22Rv1 (cell line): Measurements from ENCODE around the gene TMEM208.
A peak's percentile ranks its signal among the peaks of the same experiment; 100 is the strongest.

Experiments
- CTCF ChIP-seq: fragments of 450-650 bp; IDR thresholded peaks from 2 replicates; pipeline ENCODE4 v1.5.1; 2017; ENCODE audit warnings: mild to moderate bottlenecking
- ZFX ChIP-seq: fragments of 450-650 bp; IDR thresholded peaks from 2 replicates; pipeline ENCODE4 v1.6.1; 2017; ENCODE audit warnings: antibody characterized with exemption, borderline replicate concordance

DNA sequence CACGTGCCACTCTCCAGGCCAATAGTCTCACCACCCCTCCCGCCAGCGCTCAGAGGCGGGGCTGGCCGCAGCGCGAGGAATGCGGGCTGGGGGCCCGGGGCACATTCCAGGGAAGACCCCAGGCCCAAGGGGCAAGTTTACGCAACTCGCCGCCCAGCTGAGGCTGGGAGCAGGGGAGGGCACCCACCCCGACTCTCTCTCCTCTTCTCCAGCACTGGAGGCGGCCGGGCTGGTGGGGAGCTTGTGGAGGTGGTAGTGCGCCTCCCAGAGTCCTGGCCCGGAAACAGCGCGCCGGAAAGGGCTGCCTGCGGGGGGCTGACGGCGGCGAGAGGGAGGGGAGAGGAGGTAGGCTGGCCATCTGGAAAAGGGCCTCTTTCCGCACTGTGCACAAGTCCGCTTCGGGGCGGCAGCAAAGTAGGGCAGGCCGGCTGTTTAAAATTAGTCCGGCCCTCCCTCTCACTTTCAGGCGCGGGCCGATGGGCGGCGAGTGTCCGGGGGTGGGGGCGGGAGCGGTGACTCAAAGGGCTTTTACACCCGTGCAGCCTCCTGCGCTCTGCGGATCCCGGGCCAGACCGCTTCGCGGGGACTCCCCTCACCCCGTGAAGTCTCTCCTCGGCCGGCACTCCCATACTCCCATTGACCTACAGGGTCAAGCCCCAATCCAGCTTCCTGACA is 19.3 kb downstream of the TMEM208 start:
- TF ChIP-seq ZFX = no peak
- TF ChIP-seq CTCF = peak; percentile 19; the same call in 1 of the 2 replicates
